HepG2 (cell line): Measurements from ENCODE around the gene SCRN3.

Source experiments
- CTCF ChIP-seq: sonication (generic); formaldehyde crosslinking; IDR thresholded peaks from 2 replicates; pipeline ENCODE4 v1.5.0; 2020; ENCODE audit warnings: mild to moderate bottlenecking, missing genetic modification reagents, moderate library complexity
- ELK4 ChIP-seq: sonication (generic); formaldehyde crosslinking; IDR thresholded peaks from 2 replicates; pipeline ENCODE4 v1.9.0; 2021; ENCODE audit warnings: missing genetic modification reagents, borderline replicate concordance
- NFE2L1 ChIP-seq: sonication (generic); formaldehyde crosslinking; IDR thresholded peaks from 2 replicates; pipeline ENCODE4 v1.4.0; 2020; ENCODE audit warnings: missing genetic modification reagents, mild to moderate bottlenecking, borderline replicate concordance
- NFIC ChIP-seq: IDR thresholded peaks from 2 replicates; pipeline ENCODE4 v1.6.1; 2012; ENCODE audit warnings: mild to moderate bottlenecking, low read length, inconsistent platforms
- RAD21 ChIP-seq: fragments of 450-650 bp; formaldehyde crosslinking; IDR thresholded peaks from 2 replicates; pipeline ENCODE4 v1.5.0; 2020; ENCODE audit warnings: mild to moderate bottlenecking
- U2AF1 ChIP-seq: fragments of 200-400 bp; formaldehyde crosslinking; optimal IDR thresholded peaks from 2 replicates; pipeline ENCODE3; 2017; ENCODE audit warnings: mild to moderate bottlenecking, low read depth, low read length

GRCh38 chr2:174395969-174396630 lies 570 bp downstream of the SCRN3 start:
- TF ChIP-seq CTCF (CRISPR knock-in tag) (no peak), NFIC (no peak), RAD21 (CRISPR knock-in tag) (no peak), U2AF1 (no peak), NFE2L1 (CRISPR knock-in tag) (no peak; the same call in 1 of the 2 replicates), ELK4 (CRISPR knock-in tag) (no peak)
